GM23338 (cell line): ENCODE measurements around the gene SRGAP3. TPM values are rescaled to one million over a fixed set of nuclear protein-coding genes. Genes with fewer than 3 reads are reported as not detected.

ENCODE experiments used
- ATAC-seq: fragments of 200-7000 bp; cut with Tn5 transposase; 3 replicates; pipeline ENCODE4 v1.9.1; 2020
- DNase-seq: peaks from one replicate; pipeline ENCODE4 v3.0.0-alpha.2; 2015; ENCODE audit warnings: low spot score
- H2AFZ ChIP-seq: fragments of 200-600 bp; sonication (generic); 2 replicates; pipeline ENCODE4 v1.8.0; 2016; ENCODE audit warnings: antibody characterized with exemption, mild to moderate bottlenecking, moderate library complexity
- H3F3A ChIP-seq: fragments of 200-600 bp; sonication (generic); replicated peaks from 2 replicates; pipeline ENCODE4 v1.8.0; 2017; ENCODE audit warnings: antibody characterized with exemption, mixed run types, low read depth
- H3K27ac ChIP-seq: fragments of 200-600 bp; sonication (generic); 2 replicates; pipeline ENCODE4 v1.6.1; 2016; ENCODE audit warnings: low read depth
- H3K27me3 ChIP-seq: fragments of 200-600 bp; sonication (generic); 2 replicates; pipeline ENCODE4 v1.8.0; 2016; ENCODE audit warnings: mild to moderate bottlenecking, mixed run types, moderate library complexity; ENCODE audit not compliant: insufficient read depth
- H3K36me3 ChIP-seq: fragments of 200-600 bp; sonication (generic); 2 replicates; pipeline ENCODE4 v1.8.0; 2016; ENCODE audit warnings: mild to moderate bottlenecking; ENCODE audit not compliant: insufficient read depth
- H3K4me1 ChIP-seq: fragments of 200-600 bp; sonication (generic); 2 replicates; pipeline ENCODE4 v1.8.0; 2016; ENCODE audit warnings: mild to moderate bottlenecking, moderate library complexity; ENCODE audit not compliant: insufficient read depth
- H3K4me2 ChIP-seq: fragments of 200-600 bp; sonication (generic); 2 replicates; pipeline ENCODE4 v1.7.1; 2017; ENCODE audit warnings: mixed run types
- H3K4me3 ChIP-seq: fragments of 200-600 bp; sonication (generic); 2 replicates; pipeline ENCODE4 v1.6.1; 2016; ENCODE audit warnings: mixed run types
- H3K79me2 ChIP-seq: fragments of 200-600 bp; sonication (generic); replicated peaks from 2 replicates; pipeline ENCODE4 v1.8.0; 2017; ENCODE audit warnings: mild to moderate bottlenecking; ENCODE audit not compliant: insufficient read depth
- H3K9me2 ChIP-seq: fragments of 200-600 bp; sonication (generic); 2 replicates; pipeline ENCODE4 v1.8.0; 2017; ENCODE audit not compliant: insufficient read depth
- H4K20me1 ChIP-seq: fragments of 200-600 bp; sonication (generic); replicated peaks from 2 replicates; pipeline ENCODE4 v1.8.0; 2017; ENCODE audit warnings: mild to moderate bottlenecking; ENCODE audit not compliant: insufficient read depth
- H3K27ac Mint-ChIP-seq: 2 replicates; pipeline ENCODE4 v1.8.0; 2020; ENCODE audit warnings: inconsistent platforms, mild to moderate bottlenecking, moderate library complexity, mixed read lengths
- H3K27me3 Mint-ChIP-seq: 3 replicates; pipeline ENCODE4 v1.8.0; 2022; ENCODE audit warnings: low read depth, mild to moderate bottlenecking, moderate library complexity, mixed read lengths, inconsistent platforms; ENCODE audit not compliant: insufficient read depth, poor library complexity
- H3K36me3 Mint-ChIP-seq: 3 replicates; pipeline ENCODE4 v1.8.0; 2021; ENCODE audit warnings: low read depth, mild to moderate bottlenecking, inconsistent platforms, moderate library complexity, mixed read lengths
- H3K4me1 Mint-ChIP-seq: 3 replicates; pipeline ENCODE4 v1.8.0; 2020; ENCODE audit warnings: mild to moderate bottlenecking, inconsistent platforms, mixed read lengths
- H3K4me3 Mint-ChIP-seq: 3 replicates; pipeline ENCODE4 v1.8.0; 2021; ENCODE audit warnings: moderate library complexity, mild to moderate bottlenecking, inconsistent platforms, mixed read lengths
- H3K9me3 Mint-ChIP-seq: 3 replicates; pipeline ENCODE4 v1.8.0; 2020; ENCODE audit warnings: moderate library complexity, mild to moderate bottlenecking, inconsistent platforms, mixed read lengths
- CREB1 ChIP-seq: fragments of 250-450 bp; sonication (Bioruptor Pico); IDR thresholded peaks from 2 replicates; pipeline ENCODE4 v1.5.0; 2020; ENCODE audit warnings: low read depth, mild to moderate bottlenecking, moderate library complexity
- EZH2phosphoT487 ChIP-seq: fragments of 200-600 bp; sonication (generic); IDR thresholded peaks from one replicate; pipeline ENCODE4 v1.8.1; 2018; ENCODE audit warnings: antibody characterized with exemption; ENCODE audit not compliant: unreplicated experiment
- JUNB ChIP-seq: IDR thresholded peaks from one replicate; pipeline ENCODE4 v1.6.1; 2016; ENCODE audit warnings: antibody characterized with exemption; ENCODE audit not compliant: unreplicated experiment
- NANOG ChIP-seq: IDR thresholded peaks from 2 replicates; pipeline ENCODE4 v1.6.1; 2016; ENCODE audit warnings: antibody characterized with exemption, borderline replicate concordance
- POLR2AphosphoS5 ChIP-seq: IDR thresholded peaks from 2 replicates; pipeline ENCODE4 v1.6.1; 2016; ENCODE audit warnings: antibody characterized with exemption, low read depth
- STAT1 ChIP-seq: IDR thresholded peaks from one replicate; pipeline ENCODE4 v1.6.1; 2016; ENCODE audit warnings: antibody characterized with exemption; ENCODE audit not compliant: unreplicated experiment
- ZNF114 ChIP-seq: fragments of 250-450 bp; sonication (Bioruptor Pico); IDR thresholded peaks from 2 replicates; pipeline ENCODE4 v1.5.0; 2020; ENCODE audit warnings: mild to moderate bottlenecking, moderate library complexity
- ZNF331 ChIP-seq: fragments of 250-450 bp; sonication (Bioruptor Pico); IDR thresholded peaks from 2 replicates; pipeline ENCODE4 v1.5.0; 2020; ENCODE audit warnings: low read depth, mild to moderate bottlenecking, moderate library complexity
- polyA plus RNA-seq: library from polyadenylated mRNA; unstranded; fragments of >200 nt; fragmentation: Nextera tagmentation; extraction: Ambion mirVana; gene quantifications from 2 replicates; pipeline ENCODE4 v1.2.1, GENCODE V29; 2016
- total RNA-seq: library from RNA; depleted of rRNA; stranded (reverse); fragments of >200 nt; shearing (Covaris generic); gene quantifications from 2 replicates; pipeline ENCODE4 v1.2.3, GENCODE V29; 2014
- TF ChIP-seq, protein P1 (sequence below), 2 experiments: fragments of 200-600 bp in 1 of 2; sonication (generic) in 1 of 2; conservative IDR thresholded peaks; 2 replicates each; pipeline versions ENCODE4 v1.5.1 to v1.6.1; 2016 to 2017; ENCODE audit warnings: antibody characterized with exemption in 2 of 2, low read depth in 2 of 2, mild to moderate bottlenecking in 2 of 2, moderate library complexity in 1 of 2
- TF ChIP-seq, protein P2 (sequence below): IDR thresholded peaks from 2 replicates; pipeline ENCODE4 v1.6.1; 2016; ENCODE audit warnings: antibody characterized with exemption

The SRGAP3 gene
- total and polyA plus RNA-seq, 2 experiments from 2014 or later: 6.4 to 9.4 TPM

DNA sequence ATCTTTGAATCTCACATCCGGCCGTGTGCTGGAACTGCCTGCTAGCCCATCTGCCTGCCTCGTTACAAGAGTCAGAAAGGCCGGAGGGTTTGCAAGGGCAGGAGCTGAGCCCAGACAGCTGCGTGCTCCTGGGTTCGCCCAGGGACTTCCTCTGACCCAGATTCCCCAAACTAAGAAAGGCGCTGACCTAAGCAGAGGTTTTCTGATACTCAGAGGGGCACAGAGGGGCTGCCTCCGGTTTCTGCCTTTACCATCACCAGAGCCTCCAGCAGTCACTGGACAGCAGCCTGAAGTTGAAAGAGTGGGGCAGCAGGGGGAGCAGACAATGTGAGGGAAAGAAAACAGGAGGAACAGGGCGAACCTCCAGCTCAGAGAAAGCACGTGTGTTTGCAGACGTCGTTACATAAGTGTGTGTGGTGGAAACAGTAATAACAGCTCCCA lies 252.7 kb downstream of the SRGAP3 start:
- no peaks in the 10 kb centered on the region for H3K9me2 ChIP-seq
- peaks cover 3% of the 10 kb centered on the region for H3K27me3 Mint-ChIP-seq
- H3K4me3 ChIP-seq: no peak overlapping the region
- peak; percentile 90 for ATAC-seq
- H3F3A ChIP-seq: no peaks in the 10 kb centered on the region
- peak; percentile 64 for DNase-seq
- no peaks in the 10 kb centered on the region for H3K79me2 ChIP-seq
- TF ChIP-seq, protein P1, sequence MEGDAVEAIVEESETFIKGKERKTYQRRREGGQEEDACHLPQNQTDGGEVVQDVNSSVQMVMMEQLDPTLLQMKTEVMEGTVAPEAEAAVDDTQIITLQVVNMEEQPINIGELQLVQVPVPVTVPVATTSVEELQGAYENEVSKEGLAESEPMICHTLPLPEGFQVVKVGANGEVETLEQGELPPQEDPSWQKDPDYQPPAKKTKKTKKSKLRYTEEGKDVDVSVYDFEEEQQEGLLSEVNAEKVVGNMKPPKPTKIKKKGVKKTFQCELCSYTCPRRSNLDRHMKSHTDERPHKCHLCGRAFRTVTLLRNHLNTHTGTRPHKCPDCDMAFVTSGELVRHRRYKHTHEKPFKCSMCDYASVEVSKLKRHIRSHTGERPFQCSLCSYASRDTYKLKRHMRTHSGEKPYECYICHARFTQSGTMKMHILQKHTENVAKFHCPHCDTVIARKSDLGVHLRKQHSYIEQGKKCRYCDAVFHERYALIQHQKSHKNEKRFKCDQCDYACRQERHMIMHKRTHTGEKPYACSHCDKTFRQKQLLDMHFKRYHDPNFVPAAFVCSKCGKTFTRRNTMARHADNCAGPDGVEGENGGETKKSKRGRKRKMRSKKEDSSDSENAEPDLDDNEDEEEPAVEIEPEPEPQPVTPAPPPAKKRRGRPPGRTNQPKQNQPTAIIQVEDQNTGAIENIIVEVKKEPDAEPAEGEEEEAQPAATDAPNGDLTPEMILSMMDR (conservative IDR thresholded peaks at IDR 0.05; ENCODE audit: low read depth in 2 of 2): peak; percentile 29 to 48
- TF ChIP-seq EZH2phosphoT487: no peak
- H3K9me3 Mint-ChIP-seq: no peaks in the 10 kb centered on the region
- H3K36me3 Mint-ChIP-seq: no peaks in the 10 kb centered on the region; the same call in 2 of the 3 replicates
- H3K27me3 ChIP-seq: no peaks in the 10 kb centered on the region
- H4K20me1 ChIP-seq: no peaks in the 10 kb centered on the region
- H3K27ac Mint-ChIP-seq: no peak overlapping the region
- H3K4me3 Mint-ChIP-seq: no peak overlapping the region
- no peaks in the 10 kb centered on the region for H3K36me3 ChIP-seq
- H3K4me2 ChIP-seq: no peak overlapping the region
- H3K27ac ChIP-seq: no peak overlapping the region
- no peak overlapping the region for H2AFZ ChIP-seq
- H3K4me1 Mint-ChIP-seq: peaks cover 16% of the 10 kb centered on the region
- 0 out of 2 replicates have a peak, but pooled peaks cover 8% of the 10 kb centered on the region for H3K4me1 ChIP-seq

DNA sequence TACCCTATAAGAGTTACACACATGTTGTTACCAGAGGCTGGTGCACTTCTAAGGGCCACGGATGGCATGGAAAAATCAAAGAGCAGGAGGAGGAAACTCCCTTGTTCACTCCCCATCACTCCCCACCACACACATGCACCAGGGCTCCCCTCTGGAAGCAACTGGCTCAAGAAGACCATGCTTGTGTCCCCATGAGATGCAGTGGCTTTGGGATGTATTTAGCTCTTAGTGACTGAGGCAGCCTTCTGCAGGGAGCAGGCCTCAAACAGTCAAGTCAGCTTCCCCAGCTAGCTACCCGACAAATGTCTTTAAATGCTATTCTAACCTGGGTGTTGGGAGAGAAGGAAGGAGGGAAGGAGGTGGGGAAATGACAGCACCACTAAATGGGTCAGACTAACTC lies 253.2 kb downstream of the SRGAP3 start:
- Histone ChIP-seq H3K79me2 (no peaks in the 10 kb centered on the region), H3K27me3 (no peaks in the 10 kb centered on the region), H2AFZ (no peak overlapping the region), H3K36me3 (no peaks in the 10 kb centered on the region), H3K9me2 (no peaks in the 10 kb centered on the region), H3K4me2 (no peak overlapping the region), H3K27ac (no peak overlapping the region), H3K4me1 (0 out of 2 replicates have a peak, but pooled peaks cover 8% of the 10 kb centered on the region), H4K20me1 (no peaks in the 10 kb centered on the region), H3F3A (no peaks in the 10 kb centered on the region), H3K4me3 (no peak overlapping the region)
- Mint-ChIP-seq H3K9me3 (no peaks in the 10 kb centered on the region), H3K4me1 (peaks cover 16% of the 10 kb centered on the region), H3K27me3 (peaks cover 3% of the 10 kb centered on the region), H3K36me3 (no peaks in the 10 kb centered on the region; the same call in 2 of the 3 replicates), H3K4me3 (no peak overlapping the region), H3K27ac (no peak overlapping the region)
- DNase-seq: no peak
- TF ChIP-seq, protein P2, sequence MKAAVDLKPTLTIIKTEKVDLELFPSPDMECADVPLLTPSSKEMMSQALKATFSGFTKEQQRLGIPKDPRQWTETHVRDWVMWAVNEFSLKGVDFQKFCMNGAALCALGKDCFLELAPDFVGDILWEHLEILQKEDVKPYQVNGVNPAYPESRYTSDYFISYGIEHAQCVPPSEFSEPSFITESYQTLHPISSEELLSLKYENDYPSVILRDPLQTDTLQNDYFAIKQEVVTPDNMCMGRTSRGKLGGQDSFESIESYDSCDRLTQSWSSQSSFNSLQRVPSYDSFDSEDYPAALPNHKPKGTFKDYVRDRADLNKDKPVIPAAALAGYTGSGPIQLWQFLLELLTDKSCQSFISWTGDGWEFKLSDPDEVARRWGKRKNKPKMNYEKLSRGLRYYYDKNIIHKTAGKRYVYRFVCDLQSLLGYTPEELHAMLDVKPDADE: no peak
- no peak for TF ChIP-seq STAT1
- no peak for TF ChIP-seq EZH2phosphoT487
- no peak for TF ChIP-seq ZNF114 (CRISPR knock-in tag)
- no peak for TF ChIP-seq POLR2AphosphoS5
- TF ChIP-seq CREB1: no peak
- TF ChIP-seq JUNB: no peak
- no peak for TF ChIP-seq NANOG
- no peak for TF ChIP-seq ZNF331
- no peak for ATAC-seq
